Measurements from ENCODE around the gene SLC44A5. TPM values are rescaled to one million over a fixed set of nuclear protein-coding genes. Genes with fewer than 3 reads are reported as not detected.

The SLC44A5 gene
- total RNA-seq, 2 donors from 2014 or later = 1.2 to 2.0 TPM

GRCh38 chr1:75171876-75172275 is 439.0 kb downstream of the SLC44A5 start:
- no peak for TF ChIP-seq CTCF (IDR thresholded peaks at IDR 0.05)
- no peaks in the 10 kb centered on the region for H3K27me3 ChIP-seq

GRCh38 chr1:75170981-75171380 is 439.9 kb downstream of the SLC44A5 start:
- H3K27me3 ChIP-seq = no peaks in the 10 kb centered on the region
- no peak for DNase-seq (ENCODE audit: low spot score)
- no peak for TF ChIP-seq CTCF (IDR thresholded peaks at IDR 0.05)
- no peak overlapping the region for H3K27ac ChIP-seq
- no peaks in the 10 kb centered on the region for H3K9me3 ChIP-seq
- no peaks in the 10 kb centered on the region for H3K4me1 ChIP-seq
- no peaks in the 10 kb centered on the region for H3K36me3 ChIP-seq
- H3K4me3 ChIP-seq = no peak overlapping the region

More at GRCh38 chr1:75171876-75172275, 439.0 kb downstream of the SLC44A5 start:
- Histone ChIP-seq H3K4me3 (no peak overlapping the region), H3K36me3 (no peaks in the 10 kb centered on the region), H3K27ac (no peak overlapping the region), H3K9me3 (no peaks in the 10 kb centered on the region), H3K4me1 (no peaks in the 10 kb centered on the region)
- DNase-seq (ENCODE audit: low spot score) = no peak

- no peaks in the 10 kb centered on the region for H3K4me1 ChIP-seq
- H3K27me3 ChIP-seq = no peaks in the 10 kb centered on the region
- no peak overlapping the region for H3K4me3 ChIP-seq
- DNase-seq (ENCODE audit: low spot score) = no peak
- H3K36me3 ChIP-seq = no peaks in the 10 kb centered on the region
- no peaks in the 10 kb centered on the region for H3K9me3 ChIP-seq
- no peak overlapping the region for H3K27ac ChIP-seq
- no peak for TF ChIP-seq CTCF (IDR thresholded peaks at IDR 0.05)
These were observed 440.9 kb downstream of the SLC44A5 start for GRCh38 chr1:75170011-75170410.

GRCh38 chr1:75166821-75167220 is 444.1 kb downstream of the SLC44A5 start:
- TF ChIP-seq CTCF (IDR thresholded peaks at IDR 0.05) = no peak
- Histone ChIP-seq H3K4me3 (no peak overlapping the region), H3K4me1 (no peaks in the 10 kb centered on the region), H3K27ac (no peak overlapping the region), H3K9me3 (no peaks in the 10 kb centered on the region), H3K27me3 (no peaks in the 10 kb centered on the region), H3K36me3 (no peaks in the 10 kb centered on the region)
- DNase-seq (ENCODE audit: low spot score) = no peak

- H3K9me3 ChIP-seq = no peaks in the 10 kb centered on the region
- H3K27me3 ChIP-seq = no peaks in the 10 kb centered on the region
- H3K4me1 ChIP-seq = no peaks in the 10 kb centered on the region
- no peak overlapping the region for H3K27ac ChIP-seq
- no peaks in the 10 kb centered on the region for H3K36me3 ChIP-seq
- no peak for TF ChIP-seq CTCF (IDR thresholded peaks at IDR 0.05)
- H3K4me3 ChIP-seq = no peak overlapping the region
- DNase-seq (ENCODE audit: low spot score) = no peak
These were observed 445.6 kb downstream of the SLC44A5 start for GRCh38 chr1:75165264-75165663.

GRCh38 chr1:75159154-75159553 is 451.8 kb downstream of the SLC44A5 start:
- DNase-seq (ENCODE audit: low spot score) = no peak
- no peak for TF ChIP-seq CTCF (IDR thresholded peaks at IDR 0.05)
- no peak overlapping the region for H3K27ac ChIP-seq
- H3K36me3 ChIP-seq = no peaks in the 10 kb centered on the region
- H3K4me3 ChIP-seq = no peak overlapping the region
- H3K4me1 ChIP-seq = no peaks in the 10 kb centered on the region
- H3K9me3 ChIP-seq = no peaks in the 10 kb centered on the region
- no peaks in the 10 kb centered on the region for H3K27me3 ChIP-seq

Measured in right atrium auricular region (tissue), 2 donors.